CD4-positive, alpha-beta T cell treated with Interleukin-15 for 4 hours (primary cell): ENCODE results near the gene S100A7A.

Experiments used
- DNase-seq: peaks from one replicate; pipeline ENCODE4 v3.0.0-alpha.2; 2020; ENCODE audit warnings: low spot score

Gene S100A7A

DNA sequence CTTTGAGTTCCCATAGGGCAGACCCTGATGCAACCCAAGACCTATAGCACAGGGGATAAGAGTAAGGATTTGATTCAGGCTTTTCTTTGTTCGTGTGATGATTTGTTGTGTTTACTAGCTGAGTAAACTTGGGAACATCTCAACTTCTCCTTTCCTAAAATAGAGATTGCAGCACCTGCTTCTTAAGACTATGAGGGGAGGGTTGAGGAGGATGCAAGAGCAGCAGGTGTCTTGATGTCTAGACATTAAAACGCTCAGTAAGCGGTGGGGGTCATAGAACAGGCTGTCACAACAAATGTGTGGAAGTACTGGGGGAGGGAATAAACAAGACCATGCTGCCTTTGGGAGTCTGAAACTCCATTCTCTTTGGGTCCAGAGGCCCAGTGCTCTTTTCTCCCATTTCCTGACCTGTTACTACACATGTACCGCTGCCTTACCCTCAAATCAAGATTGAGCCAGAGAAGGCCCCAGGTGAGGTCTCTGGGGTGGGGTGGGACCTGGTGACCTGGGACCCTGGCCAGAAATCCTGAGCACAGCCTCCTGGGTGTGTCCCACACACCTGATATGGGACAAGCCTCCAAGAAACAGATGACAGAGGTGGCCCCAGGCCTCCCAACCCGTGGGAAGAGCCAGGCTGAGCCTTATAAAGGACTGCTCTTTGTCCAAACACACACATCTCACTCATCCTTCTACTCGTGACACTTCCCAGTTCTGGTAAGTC, at the start of gene S100A7A:
Gene S100A7A (plus strand): TSS at position 671 of the 721 bp plus-strand sequence. CDS start 1,563 bp downstream, outside the sequence.
- no peak for DNase-seq

DNA sequence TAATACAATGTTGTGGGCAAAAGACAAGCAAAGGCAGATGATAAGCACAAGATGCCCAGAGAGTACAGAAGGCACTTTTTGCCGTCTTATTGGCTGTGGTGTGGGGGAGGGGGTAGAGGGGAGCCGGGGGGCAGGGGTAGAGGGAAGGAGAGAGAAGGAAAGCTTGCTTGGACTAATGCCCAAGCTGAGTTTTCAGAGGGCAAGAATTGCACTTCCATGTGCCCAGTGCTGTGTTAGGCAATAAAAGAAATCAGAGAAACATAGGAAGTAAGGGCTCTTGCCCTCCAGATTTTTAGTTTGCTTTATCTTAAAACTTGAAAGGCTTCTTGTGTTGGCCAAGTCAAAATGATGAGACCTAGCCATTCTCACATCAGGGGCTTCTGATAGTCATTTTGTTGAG, 49.2 kb upstream of the S100A7A start:
- no peak for DNase-seq

DNA sequence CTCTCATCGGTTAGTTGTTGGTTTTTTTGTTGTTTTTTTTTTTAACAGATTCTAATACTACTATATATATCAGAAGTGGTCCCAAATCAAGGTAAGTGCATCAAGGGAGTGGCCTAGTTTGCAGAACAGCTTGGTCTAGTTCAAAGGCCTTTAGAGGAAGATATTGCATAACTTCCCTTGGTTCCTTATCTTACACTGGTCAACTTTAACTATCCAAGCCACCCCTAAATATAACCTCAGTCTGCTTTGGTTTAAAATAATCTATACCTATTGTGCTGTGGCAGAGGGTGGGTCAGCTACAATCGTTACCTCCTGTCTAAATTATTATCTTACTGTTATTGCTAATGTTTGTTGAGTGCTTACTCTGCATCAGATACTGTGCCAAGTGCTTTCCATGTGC, 47.8 kb upstream of the S100A7A start:
- no peak for DNase-seq

- DNase-seq: no peak
These were observed 46.2 kb upstream of the S100A7A start for GRCh38 chr1:153370146-153370545.

DNA sequence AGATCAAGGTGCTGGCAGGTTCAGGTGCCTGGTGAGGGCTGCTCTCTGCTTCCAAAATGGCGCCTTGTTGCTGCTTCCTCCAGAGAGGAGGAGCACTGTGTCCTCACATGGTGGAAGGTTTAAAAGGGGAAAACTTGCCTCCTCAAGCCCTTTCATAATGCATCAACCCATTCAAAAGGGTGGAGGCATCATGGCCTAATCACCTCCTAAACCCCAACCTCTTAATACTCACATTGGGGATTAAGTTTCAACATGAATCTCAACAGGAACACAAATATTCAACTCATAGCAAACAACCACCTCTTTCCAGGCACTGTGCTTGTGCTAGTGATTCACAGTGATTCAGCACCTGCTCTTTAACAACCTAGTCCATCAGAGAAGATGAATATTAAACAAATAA, 45.1 kb upstream of the S100A7A start:
- no peak for DNase-seq

GRCh38 chr1:153372571-153372970, 43.7 kb upstream of the S100A7A start:
- DNase-seq: no peak

GRCh38 chr1:153374071-153374470, 42.2 kb upstream of the S100A7A start:
- no peak for DNase-seq

- no peak for DNase-seq
These were observed 40.8 kb upstream of the S100A7A start, which contains the start of gene S100A12 for GRCh38 chr1:153375511-153375910. S100A12 (minus strand) TSS chr1:153375621; CDS start chr1:153374592, 1,029 bp downstream.

DNA sequence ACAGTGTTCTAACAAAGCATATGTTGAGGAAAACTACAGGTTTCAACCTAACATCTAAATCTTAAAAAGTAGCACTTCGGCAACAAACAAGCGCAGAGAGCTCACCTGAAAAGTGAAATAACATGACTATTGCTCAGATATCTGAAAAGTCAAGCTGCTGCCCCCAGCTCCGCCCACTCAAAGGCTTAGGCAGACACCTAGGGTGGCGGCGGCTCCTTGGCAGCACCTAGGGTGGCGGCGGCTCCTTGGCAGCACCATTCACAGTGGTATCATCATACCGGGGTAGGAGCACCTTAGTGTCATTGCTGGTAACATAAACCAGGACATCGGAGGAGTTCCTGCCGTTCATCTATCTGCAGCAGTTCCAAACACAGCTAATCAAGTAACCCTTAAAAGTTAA, 36.7 kb upstream of the S100A7A start:
- no peak for DNase-seq

DNA sequence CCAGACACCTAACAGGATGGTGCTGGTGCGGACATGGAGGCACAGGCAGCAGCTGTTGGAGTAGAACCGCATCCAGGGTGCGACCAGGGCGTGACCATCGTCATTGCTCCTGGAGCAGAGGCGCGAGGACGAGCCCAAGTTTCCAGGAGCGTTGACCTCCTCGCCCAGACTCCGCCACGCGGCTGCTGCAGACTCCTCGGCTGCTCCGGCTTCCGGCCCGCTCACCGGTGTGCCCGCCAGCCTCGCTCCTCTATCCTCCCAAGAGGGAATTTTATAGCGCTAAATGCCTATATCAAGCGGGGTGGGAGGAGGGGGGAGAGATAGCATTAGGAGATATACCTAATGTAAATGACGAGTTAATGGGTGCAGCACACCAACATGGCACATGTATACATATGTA, 35.6 kb upstream of the S100A7A start:
- DNase-seq: no peak

- DNase-seq: no peak
These were observed 31.3 kb upstream of the S100A7A start for GRCh38 chr1:153384958-153385580.

GRCh38 chr1:153386500-153386901, 29.8 kb upstream of the S100A7A start:
- DNase-seq: peak; percentile 2

DNA sequence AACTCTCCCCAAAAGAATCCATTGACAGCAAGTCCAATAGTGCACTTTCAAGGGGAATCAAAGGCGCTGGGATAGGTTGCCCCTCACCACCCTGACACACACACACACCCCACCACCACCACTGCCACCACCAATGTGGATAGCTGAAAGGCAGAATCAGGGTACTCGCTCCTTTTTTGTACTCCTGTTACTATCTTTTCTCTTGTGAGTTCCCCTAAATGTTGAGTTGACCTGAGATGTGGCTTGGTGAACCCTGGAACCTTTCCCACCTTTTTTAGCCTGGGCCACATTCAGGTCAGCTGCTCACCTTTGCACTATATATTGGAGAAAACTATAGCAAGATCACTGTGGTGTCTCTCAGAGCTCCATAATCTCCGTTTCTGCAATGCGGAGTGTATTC, 29.3 kb upstream of the S100A7A start:
- no peak for DNase-seq

- no peak for DNase-seq
These were observed 28.5 kb upstream of the S100A7A start for GRCh38 chr1:153387785-153388184.

- no peak for DNase-seq
These were observed 26.9 kb upstream of the S100A7A start for GRCh38 chr1:153389401-153389800.

DNA sequence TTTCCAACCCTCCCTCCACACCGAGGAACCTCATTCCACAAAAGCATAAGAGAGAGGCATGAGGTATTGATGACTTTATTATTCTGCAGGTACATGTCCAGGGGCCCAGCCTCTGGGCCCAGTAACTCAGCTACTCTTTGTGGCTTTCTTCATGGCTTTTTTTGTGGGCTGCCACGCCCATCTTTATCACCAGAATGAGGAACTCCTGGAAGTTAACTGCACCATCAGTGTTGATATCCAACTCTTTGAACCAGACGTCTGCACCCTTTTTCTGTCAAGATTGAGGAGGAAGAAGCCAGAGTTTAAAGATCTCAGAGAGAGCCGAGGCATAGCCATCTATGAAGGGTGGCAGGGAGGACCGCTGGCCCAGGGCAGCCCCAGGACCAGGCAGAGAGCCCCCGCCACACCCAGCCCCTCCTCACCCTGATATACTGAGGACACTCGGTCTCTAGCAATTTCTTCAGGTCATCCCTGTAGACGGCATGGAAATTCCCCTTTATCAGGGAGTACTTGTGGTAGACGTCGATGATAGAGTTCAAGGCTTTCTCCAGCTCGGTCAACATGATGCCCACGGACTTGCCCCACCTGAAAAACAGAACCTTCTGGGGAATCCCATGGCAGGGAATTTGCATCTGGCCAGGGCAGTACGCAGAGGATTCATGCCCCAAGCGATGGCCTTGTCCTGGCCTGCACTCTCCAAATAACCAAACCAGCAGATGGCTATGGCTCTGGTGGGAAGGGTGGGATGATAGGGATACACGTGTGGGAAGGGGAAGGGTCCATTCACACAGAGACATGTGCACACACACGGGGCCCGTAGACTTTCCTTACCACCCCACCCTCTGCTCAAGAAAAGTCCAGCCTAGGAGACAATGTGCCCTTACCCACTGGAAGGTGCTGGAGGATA, 26.1 kb upstream of the S100A7A start:
- DNase-seq: no peak

DNA sequence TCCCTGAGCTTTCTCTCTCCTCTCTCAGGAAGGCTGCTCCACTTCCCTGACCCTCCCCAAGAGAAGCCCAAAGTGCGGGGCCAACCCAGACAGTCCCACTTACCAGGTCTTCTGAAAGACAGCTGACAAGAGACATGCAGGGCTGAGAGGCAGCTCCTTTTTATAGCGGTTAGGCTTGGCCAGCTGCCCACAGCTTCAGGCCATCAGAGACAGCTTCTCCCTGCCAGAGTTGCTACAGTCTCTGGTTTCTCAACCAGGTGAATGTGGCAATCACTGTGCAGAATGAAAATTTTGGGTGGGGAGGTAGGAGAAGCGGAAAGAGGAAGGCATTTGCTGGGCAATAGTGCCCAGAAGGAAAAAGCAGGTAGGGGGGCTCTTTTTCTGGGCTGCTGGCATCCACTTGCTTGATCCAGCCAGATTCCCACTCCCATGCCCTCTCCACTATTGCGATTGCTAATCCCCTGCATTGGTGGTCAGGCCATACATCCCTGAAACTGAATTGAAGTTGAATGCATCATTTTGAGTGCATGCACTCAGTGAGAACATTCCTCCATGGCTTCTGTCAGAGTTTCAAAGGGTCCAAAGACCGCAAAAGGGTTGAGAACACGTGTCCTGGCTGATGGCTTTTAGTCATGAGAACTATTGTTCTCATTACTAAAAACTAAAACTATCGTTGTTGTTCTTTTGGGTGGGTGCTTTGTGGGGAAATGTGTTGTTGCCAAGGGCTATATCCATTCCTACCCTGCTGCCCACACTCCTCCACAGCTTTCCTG, 25.2 kb upstream of the S100A7A start, which contains the start of gene S100A8:
Gene S100A8 (minus strand): TSS at position 136 of the 773 bp plus-strand sequence. CDS start 538 bp downstream, outside the sequence.
- no peak for DNase-seq

DNA sequence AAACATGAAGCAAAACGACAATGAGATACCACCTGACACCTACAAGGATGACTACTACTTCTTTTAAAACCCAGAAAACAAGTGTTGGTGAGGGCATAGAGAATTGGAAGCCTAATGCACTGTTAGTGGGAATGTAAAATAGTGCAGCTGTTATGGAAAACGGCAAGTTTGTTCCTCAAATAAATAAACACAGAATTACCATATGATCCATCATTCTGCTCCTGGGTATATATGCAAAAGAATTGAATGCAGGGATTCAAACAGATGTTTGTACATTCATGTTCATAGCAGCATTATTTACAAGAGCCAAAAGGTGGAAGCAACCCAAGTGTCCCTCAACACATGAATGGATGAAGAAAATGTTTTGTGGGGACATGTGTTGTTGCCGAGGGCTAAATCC, 24.1 kb upstream of the S100A7A start:
- DNase-seq: no peak

DNA sequence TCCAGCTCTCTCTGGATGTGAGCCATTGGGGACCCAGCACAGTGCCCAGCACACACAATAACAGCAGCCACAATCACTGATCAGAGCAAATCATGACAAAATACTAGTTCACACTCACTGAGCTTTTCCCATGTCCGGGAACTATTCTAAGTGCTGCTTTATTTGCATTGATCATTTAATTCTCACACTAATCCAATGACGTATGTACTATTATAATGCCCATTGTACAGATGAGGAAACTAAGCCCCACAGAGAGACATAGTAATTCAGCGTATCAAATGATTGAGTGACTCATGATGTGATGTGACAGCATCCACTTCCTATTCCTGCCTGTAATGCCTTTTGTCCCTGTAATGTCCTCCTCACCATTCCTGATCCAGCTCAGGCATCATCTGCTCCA, 23.5 kb upstream of the S100A7A start:
- no peak for DNase-seq

- no peak for DNase-seq
These were observed 22.4 kb upstream of the S100A7A start for GRCh38 chr1:153393926-153394325.

DNA sequence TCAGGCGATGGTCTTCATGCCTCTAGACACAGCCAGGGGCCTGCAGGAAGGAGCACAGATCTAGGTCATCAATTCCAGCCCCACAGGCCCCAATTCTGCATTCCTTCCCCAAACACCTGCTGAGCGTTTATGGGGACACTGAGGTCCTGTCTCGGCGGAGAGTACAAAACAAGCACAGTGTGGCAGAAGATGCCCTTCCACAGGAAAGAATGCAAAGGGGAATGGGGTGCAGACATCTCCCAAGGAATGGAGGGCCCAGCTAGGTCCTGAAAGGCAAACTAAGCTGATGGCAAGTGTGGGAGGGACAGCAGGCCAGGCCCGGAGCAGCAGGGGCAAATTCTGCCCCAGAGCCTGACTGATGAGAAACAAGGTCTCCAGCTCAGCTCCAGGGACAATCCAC, 21.9 kb upstream of the S100A7A start:
- DNase-seq: no peak
